C4-2B (cell line): ENCODE data around the gene LRRTM4.
"Not testable (repeated sequence)": the region's sequence is repeated elsewhere in the genome, so short reads cannot be mapped to it uniquely, and the experiment has no call there.

Experiments
- H3K27ac ChIP-seq: fragments of 450-650 bp; 2 replicates; pipeline ENCODE4 v1.5.1; 2017
- ZFX ChIP-seq: fragments of 450-650 bp; IDR thresholded peaks from 2 replicates; pipeline ENCODE4 v1.6.1; 2017
- TF ChIP-seq, protein P1 (sequence below): fragments of 450-650 bp; conservative IDR thresholded peaks from 2 replicates; pipeline ENCODE4 v1.5.1; 2017; ENCODE audit warnings: mild to moderate bottlenecking

LRRTM4 gene

GRCh38 chr2:76812156-76812555 is 710.0 kb downstream of the LRRTM4 start:
- H3K27ac ChIP-seq, result no peak overlapping the region
- TF ChIP-seq, protein P1, sequence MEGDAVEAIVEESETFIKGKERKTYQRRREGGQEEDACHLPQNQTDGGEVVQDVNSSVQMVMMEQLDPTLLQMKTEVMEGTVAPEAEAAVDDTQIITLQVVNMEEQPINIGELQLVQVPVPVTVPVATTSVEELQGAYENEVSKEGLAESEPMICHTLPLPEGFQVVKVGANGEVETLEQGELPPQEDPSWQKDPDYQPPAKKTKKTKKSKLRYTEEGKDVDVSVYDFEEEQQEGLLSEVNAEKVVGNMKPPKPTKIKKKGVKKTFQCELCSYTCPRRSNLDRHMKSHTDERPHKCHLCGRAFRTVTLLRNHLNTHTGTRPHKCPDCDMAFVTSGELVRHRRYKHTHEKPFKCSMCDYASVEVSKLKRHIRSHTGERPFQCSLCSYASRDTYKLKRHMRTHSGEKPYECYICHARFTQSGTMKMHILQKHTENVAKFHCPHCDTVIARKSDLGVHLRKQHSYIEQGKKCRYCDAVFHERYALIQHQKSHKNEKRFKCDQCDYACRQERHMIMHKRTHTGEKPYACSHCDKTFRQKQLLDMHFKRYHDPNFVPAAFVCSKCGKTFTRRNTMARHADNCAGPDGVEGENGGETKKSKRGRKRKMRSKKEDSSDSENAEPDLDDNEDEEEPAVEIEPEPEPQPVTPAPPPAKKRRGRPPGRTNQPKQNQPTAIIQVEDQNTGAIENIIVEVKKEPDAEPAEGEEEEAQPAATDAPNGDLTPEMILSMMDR, result no peak
- no peak for TF ChIP-seq ZFX

GRCh38 chr2:76809136-76809535 is 713.0 kb downstream of the LRRTM4 start:
- H3K27ac ChIP-seq, result no peak overlapping the region
- TF ChIP-seq, protein P1, result no peak
- TF ChIP-seq ZFX, result no peak

- no peak overlapping the region for H3K27ac ChIP-seq
- TF ChIP-seq, protein P1, result no peak
- TF ChIP-seq ZFX, result no peak
Observed at GRCh38 chr2:76808732-76809131, 713.4 kb downstream of the LRRTM4 start.

GRCh38 chr2:76793647-76794334 is 728.4 kb downstream of the LRRTM4 start:
- no peak overlapping the region for H3K27ac ChIP-seq
- TF ChIP-seq ZFX, result no peak

GRCh38 chr2:76781313-76781712 is 740.9 kb downstream of the LRRTM4 start:
- H3K27ac ChIP-seq, result not testable (repeated sequence)

DNA sequence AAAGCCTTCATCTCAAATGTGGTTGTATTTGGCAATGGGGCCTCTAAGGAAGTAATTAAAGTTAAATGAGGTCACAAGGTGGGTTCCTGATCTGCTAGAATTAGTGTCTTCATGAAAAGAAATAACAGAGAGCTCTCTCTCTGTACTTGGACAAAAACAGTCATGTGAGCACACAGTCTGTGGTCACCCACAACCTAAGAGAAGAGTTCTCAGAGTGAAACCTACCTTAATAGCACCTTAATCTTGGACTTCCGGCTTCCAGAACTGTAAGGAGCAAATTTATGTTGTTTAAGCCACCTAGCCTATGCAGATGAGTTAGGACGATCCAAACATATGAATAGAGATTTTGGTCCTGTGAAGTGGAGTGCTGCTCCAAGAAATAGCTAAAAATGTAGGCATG is 758.9 kb downstream of the LRRTM4 start:
- TF ChIP-seq ZFX, result no peak
- no peak overlapping the region for H3K27ac ChIP-seq

- no peak for TF ChIP-seq ZFX
- H3K27ac ChIP-seq, result no peak overlapping the region
Observed at GRCh38 chr2:76760367-76760704, 761.8 kb downstream of the LRRTM4 start.

GRCh38 chr2:76759634-76760366 is 762.4 kb downstream of the LRRTM4 start:
- TF ChIP-seq, protein P1, result no peak
- TF ChIP-seq ZFX, result no peak
- no peak overlapping the region for H3K27ac ChIP-seq

DNA sequence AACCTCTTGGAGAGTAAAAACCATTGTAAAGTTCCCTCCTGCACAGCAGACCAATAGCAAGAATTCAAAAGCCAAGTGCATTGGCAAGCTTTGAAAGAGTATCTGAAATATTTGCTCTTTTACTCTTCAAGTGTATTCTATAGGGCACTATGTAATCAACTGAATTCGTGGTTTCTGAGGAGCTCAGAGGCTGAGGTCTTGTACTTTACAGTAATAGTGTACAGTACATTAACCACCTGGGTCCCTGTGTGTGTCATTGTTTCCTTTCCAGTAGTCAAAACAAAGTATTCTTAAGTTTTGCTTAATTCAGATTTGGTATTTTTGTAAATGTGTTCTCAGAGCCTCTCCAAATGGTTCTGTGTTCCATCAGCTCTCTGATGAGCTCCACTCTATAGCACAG is 769.7 kb downstream of the LRRTM4 start:
- TF ChIP-seq, protein P1, result no peak
- no peak for TF ChIP-seq ZFX

More for the DNA sequence above, 769.7 kb downstream of the LRRTM4 start:
- no peak overlapping the region for H3K27ac ChIP-seq
